Brain microvascular endothelial cell (primary cell): ENCODE results near the gene DOCK1.

Experiments
- DNase-seq: peaks from one replicate; pipeline ENCODE4 v3.0.0-alpha.2; 2020
- H3K27ac ChIP-seq: fragments of 250-450 bp; sonication (Bioruptor Pico); 2 replicates; pipeline ENCODE4 v1.5.1; 2020; ENCODE audit warnings: mild to moderate bottlenecking, moderate library complexity
- H3K27me3 ChIP-seq: fragments of 250-450 bp; sonication (Bioruptor Pico); replicated peaks from 2 replicates; pipeline ENCODE4 v1.5.1; 2020; ENCODE audit warnings: mild to moderate bottlenecking
- H3K36me3 ChIP-seq: fragments of 250-450 bp; sonication (Bioruptor Pico); replicated peaks from 2 replicates; pipeline ENCODE4 v1.5.1; 2020; ENCODE audit warnings: mild to moderate bottlenecking
- H3K4me3 ChIP-seq: 2 replicates; pipeline ENCODE4 v1.5.1; 2011; ENCODE audit warnings: low read depth, mild to moderate bottlenecking, control low read depth, low read length, moderate library complexity
- CTCF ChIP-seq: IDR thresholded peaks from 2 replicates; pipeline ENCODE4 v1.5.1; 2011; ENCODE audit warnings: low read depth, mild to moderate bottlenecking, moderate library complexity, low read length, control low read depth, inconsistent platforms; ENCODE audit errors: missing control alignments
- in situ Hi-C: cut with HindIII; loops from 2 replicates; pipeline ENCODE4 v1.10.0; 2017; ENCODE audit warnings: low sequenced_read_pairs, low pct_ligation_motif_present

DOCK1 gene

GRCh38 chr10:127423218-127423915, 518.1 kb downstream of the DOCK1 start:
- no peak overlapping the region for H3K4me3 ChIP-seq
- no peak for TF ChIP-seq CTCF
- DNase-seq, result no peak
- no peak overlapping the region for H3K27ac ChIP-seq
- peaks cover 5% of the 10 kb centered on the region for H3K36me3 ChIP-seq
- in situ Hi-C loops, result no loop called here
- H3K27me3 ChIP-seq, result no peaks in the 10 kb centered on the region

GRCh38 chr10:127424594-127425264, 519.5 kb downstream of the DOCK1 start:
- Histone ChIP-seq H3K27ac (no peak overlapping the region), H3K4me3 (no peak overlapping the region), H3K36me3 (peaks cover 3% of the 10 kb centered on the region), H3K27me3 (no peaks in the 10 kb centered on the region)
- no peak for TF ChIP-seq CTCF
- DNase-seq, result no peak
- in situ Hi-C loops, result no loop called here

GRCh38 chr10:127426746-127427145, 521.5 kb downstream of the DOCK1 start:
- TF ChIP-seq CTCF, result no peak
- Histone ChIP-seq H3K36me3 (peaks cover 3% of the 10 kb centered on the region), H3K27ac (no peak overlapping the region), H3K4me3 (no peak overlapping the region), H3K27me3 (no peaks in the 10 kb centered on the region)
- in situ Hi-C loops, result no loop called here
- DNase-seq, result no peak

- no peak overlapping the region for H3K27ac ChIP-seq
- in situ Hi-C loops, result no loop called here
- DNase-seq, result no peak
- no peak for TF ChIP-seq CTCF
- no peaks in the 10 kb centered on the region for H3K27me3 ChIP-seq
- peaks cover 3% of the 10 kb centered on the region for H3K36me3 ChIP-seq
- no peak overlapping the region for H3K4me3 ChIP-seq
Measured at GRCh38 chr10:127427926-127428325, 522.7 kb downstream of the DOCK1 start.

GRCh38 chr10:127428385-127428980, 523.3 kb downstream of the DOCK1 start:
- Histone ChIP-seq H3K27me3 (no peaks in the 10 kb centered on the region), H3K4me3 (no peak overlapping the region), H3K27ac (no peak overlapping the region), H3K36me3 (peaks cover 3% of the 10 kb centered on the region)
- no peak for DNase-seq
- TF ChIP-seq CTCF, result no peak
- in situ Hi-C loops, result no loop called here
